HG03280 (cell line): ENCODE data around the gene USP38.
"Not testable (repeated sequence)": the region's sequence is repeated elsewhere in the genome, so short reads cannot be mapped to it uniquely, and the experiment has no call there.

Experiments
- ATAC-seq: cut with Tn5 transposase; IDR thresholded peaks from one replicate; pipeline ENCODE4 v1.9.1; 2021; ENCODE audit warnings: mild to moderate bottlenecking, moderate library complexity; ENCODE audit not compliant: unreplicated experiment

The USP38 gene

DNA sequence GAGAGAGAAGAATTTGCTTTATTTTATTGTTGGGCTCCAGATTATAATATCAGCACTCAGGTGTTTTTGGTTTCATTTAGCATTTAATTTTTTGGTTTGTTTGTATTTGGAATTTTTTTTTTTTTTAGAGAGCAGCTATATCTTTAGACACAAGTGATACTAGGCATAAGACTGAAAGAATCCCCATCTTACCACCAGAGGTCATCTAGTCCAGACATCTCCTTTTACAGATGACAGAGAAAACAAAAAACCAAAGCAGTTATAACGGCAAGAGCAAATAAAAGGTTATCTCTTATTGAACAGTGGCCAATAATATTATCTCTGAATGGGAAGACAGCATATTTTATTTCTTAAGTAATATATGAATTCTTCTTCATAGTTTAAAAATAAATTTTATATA is 22.8 kb downstream of the USP38 start:
- ATAC-seq = no peak

- no peak for ATAC-seq
These were observed 27.8 kb downstream of the USP38 start for GRCh38 chr4:143212566-143212965.

DNA sequence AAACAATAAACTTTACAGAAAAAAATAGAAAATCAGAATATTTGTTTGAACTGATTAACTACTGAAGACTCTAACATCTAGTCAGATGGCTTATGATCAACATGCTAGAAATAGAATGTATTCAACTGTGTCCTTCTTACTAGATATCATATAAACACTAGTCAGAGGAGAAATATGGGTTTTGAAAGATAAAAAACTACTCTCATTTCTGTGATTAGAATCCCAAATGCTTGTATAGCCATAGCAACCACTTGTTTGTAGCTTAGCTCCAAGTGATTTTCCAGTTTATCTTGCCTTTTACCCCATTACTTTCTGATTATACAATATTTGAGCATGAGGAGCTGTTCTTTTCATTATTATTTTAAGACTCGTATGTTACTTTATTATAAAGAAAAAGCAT is 31.2 kb downstream of the USP38 start:
- no peak for ATAC-seq

DNA sequence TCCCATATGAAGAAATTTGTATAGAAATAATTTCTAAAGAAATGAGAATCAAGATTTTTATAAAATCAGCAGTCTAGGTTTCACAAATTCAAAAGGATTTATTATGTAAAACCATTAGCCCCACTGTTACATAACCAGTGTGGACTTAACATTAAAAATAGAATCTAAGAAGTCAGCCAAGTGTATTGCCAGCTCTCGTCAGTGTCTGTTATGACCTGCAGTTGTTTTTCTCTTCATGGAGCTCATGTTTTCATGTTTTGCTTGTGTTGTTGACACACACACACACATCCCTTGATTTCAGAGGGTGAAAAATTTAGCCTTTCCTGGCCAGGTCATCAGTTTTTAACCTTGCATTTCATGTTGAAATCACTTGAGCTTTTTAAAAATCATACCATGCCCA is 39.5 kb downstream of the USP38 start:
- no peak for ATAC-seq

- ATAC-seq = no peak
These were observed 40.5 kb downstream of the USP38 start for GRCh38 chr4:143225167-143225566.

GRCh38 chr4:143230683-143231082 is 46.0 kb downstream of the USP38 start:
- ATAC-seq = no peak

GRCh38 chr4:143232277-143232676 is 47.6 kb downstream of the USP38 start:
- ATAC-seq = no peak

GRCh38 chr4:143234153-143234552 is 49.4 kb downstream of the USP38 start:
- no peak for ATAC-seq

DNA sequence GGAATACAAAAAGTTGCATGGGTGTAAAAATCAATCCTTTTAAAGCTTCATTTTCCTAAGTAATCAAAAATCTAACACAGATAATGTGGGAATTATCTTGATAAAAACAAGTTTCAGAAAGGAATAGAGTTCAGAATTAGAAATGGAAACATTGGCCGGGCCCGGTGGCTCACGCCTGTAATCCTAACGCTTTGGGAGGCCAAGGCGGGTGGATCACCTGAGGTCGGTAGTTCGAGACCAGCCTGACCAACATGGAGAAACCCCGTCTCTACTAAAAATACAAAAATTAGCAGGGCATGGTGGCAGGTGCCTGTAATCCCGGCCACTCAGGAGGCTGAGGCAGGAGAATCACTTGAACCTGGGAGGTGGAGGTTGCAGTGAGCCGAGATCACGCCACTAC is 52.5 kb downstream of the USP38 start:
- ATAC-seq = not testable (repeated sequence)

DNA sequence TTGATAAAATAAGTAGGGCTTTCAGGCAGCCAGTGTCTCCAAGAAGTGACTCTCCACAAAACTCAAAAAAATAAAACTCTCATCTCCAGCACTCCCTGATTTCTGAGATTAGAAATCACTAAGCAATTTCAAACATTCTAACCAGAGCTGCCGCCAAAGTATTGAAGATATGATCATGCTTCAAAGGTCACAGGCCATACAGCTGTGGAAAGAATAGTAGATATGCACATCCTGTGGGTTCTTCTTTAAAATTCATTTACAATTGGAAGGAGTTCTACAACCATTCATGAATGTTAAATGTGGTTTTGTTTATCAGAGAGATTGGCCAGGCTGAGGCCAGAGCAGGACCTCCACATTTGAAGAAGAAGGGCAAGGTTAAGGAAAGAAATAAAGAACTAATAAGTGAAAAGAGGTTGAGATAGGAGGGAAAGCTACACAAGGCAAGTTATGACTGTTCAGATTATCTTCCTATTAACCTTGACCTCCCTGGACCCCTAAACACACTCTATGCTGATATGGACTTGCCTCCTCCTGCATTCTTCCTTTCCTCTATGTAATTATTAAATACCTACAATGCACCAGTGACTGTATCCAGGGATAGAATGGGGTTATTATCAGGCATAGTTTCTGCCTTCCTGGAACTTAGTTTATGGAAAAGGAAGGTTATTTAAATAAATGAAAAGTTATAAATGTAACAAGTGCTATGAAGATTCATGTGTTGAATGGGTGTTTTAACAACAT is 56.4 kb downstream of the USP38 start:
- no peak for ATAC-seq

GRCh38 chr4:143241892-143242291 is 57.2 kb downstream of the USP38 start:
- no peak for ATAC-seq

DNA sequence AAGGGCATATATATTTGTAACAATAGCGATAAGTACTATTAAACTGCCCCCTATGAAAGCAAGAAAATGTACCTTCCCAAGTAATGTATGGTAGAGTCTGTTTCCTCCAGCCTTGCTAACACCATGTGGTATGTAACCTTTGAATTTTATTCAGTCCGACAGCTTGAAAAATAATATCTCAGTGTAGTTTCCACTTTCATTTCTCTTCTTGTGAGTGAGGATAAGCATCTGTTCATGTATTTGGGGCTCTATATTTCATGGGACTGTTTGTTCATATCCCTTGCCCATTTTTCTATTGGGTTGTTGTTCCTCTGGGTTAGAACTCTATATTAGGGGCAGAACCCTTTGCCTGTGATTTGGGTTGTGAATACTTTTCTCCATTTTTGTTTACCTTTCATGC is 58.3 kb downstream of the USP38 start:
- no peak for ATAC-seq

- ATAC-seq = no peak
These were observed 62.3 kb downstream of the USP38 start for GRCh38 chr4:143246977-143247376.

- no peak for ATAC-seq
These were observed 63.1 kb downstream of the USP38 start for GRCh38 chr4:143247866-143248265.

GRCh38 chr4:143248827-143249226 is 64.1 kb downstream of the USP38 start:
- no peak for ATAC-seq

GRCh38 chr4:143250617-143251016 is 65.9 kb downstream of the USP38 start:
- ATAC-seq = no peak

DNA sequence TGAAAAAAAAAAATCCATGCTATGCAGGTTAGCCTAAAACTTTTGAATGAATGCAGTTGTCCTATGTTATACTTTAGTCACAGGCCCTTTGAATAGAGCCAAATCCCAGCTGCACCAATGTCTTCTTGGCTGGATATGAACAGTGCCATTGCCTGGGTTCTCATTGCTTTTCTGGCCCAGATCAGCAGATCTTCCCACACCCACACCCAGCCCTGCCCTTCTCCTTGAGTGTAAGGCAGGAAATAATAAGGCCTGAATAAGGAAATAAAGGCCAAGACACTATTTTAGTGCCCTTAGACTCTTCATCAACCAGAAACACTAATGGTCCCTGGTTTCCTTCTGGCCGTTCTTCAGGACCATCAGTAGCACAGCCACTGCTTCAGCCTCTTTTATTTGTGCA is 66.6 kb downstream of the USP38 start:
- no peak for ATAC-seq

GRCh38 chr4:143251779-143252178 is 67.1 kb downstream of the USP38 start:
- ATAC-seq = no peak

- no peak for ATAC-seq
These were observed 67.8 kb downstream of the USP38 start for GRCh38 chr4:143252478-143252877.

- no peak for ATAC-seq
These were observed 68.4 kb downstream of the USP38 start for GRCh38 chr4:143253166-143253565.

DNA sequence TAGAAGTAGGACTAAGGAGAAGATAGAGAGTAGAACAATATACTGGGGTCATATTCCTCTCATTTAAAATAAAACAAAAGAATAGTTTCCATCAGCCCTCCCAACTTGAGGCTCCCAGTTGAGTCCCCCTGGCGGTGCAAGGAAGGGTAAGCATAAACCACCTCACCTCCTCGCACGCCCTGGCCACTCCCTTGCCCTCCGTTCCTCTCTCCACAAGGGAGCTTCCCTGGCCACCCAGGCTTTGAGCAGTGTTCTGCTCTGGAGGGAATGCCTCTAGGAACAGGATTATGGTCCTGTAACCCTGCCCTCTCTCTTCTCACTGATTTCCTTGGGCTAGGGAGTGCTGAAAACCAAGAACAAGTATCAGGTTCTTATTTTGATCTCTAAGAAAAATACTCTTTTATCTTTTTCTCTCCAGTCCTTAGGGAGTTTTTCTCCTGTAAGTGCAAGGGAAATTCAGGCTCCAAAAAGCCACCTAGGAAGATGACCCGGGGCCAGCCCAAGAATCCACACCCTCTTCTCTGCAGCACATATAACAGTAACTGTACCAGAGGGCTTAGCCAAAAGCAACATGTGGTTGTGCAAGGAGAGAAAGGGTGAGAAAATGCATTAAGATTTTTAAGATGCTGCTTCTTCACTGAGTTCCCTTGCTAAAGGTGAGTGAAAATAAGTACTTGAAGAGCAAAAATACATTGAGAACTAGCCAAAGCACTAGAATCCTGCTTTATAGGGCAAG is 69.9 kb downstream of the USP38 start:
- ATAC-seq = no peak

DNA sequence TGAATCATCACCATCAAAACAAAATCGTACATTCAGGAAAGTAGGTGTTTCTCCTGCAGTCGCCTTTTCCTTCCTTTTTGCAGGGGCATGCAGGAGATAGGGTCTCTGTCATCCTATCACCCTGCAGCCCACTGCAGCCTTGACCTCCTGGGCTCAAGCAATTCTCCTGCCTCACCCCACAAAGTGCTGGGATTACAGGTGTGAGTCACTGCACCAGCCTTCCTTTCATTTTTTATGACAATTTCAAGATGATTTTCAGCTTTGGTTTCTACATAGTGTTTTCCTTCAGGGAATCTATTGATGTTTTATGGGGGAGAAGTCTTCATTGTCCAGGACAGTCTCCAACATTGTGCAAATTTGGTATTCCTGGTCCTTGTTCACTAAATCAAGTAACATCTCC is 71.7 kb downstream of the USP38 start:
- ATAC-seq = no peak

DNA sequence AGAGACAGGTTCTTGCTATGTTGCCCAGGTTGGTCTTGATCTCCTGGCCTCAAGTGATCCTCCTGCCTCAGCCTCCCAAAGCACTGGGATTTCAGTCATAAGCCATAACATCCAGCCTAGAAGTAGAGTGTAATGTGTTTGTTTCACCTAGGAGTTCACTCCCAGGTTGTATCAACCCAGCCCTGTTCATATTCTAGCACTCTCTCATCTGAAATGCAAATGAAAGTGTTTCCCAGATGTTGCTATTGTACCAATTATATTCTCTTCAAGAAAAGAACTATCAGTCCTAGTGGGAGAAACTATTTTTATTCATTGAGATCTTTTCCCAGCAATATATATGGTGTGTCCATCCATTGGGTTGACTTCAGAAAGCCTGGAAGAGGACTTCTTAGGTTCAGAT is 72.6 kb downstream of the USP38 start:
- no peak for ATAC-seq
